Measurements from ENCODE around the gene RAB4B.

GRCh38 chr19:40762754-40763470 is 15.1 kb upstream of the RAB4B start:
- TF ChIP-seq ZNF687 (CRISPR knock-in tag; IDR thresholded peaks at IDR 0.05) (no peak), NR2F6 (IDR thresholded peaks at IDR 0.05) (no peak), NR2F6 (CRISPR knock-in tag; IDR thresholded peaks at IDR 0.05) (no peak), SP1 (IDR thresholded peaks at IDR 0.05) (no peak), SP1 (CRISPR knock-in tag; IDR thresholded peaks at IDR 0.05) (no peak), HCFC1 (IDR thresholded peaks at IDR 0.05; ENCODE audit: low read depth, low read length) (no peak), ZNF24 (IDR thresholded peaks at IDR 0.05) (no peak), MIXL1 (CRISPR knock-in tag; IDR thresholded peaks at IDR 0.05) (no peak), ZSCAN29 (CRISPR knock-in tag; conservative IDR thresholded peaks at IDR 0.05) (no peak), FOSL1 (CRISPR knock-in tag; IDR thresholded peaks at IDR 0.05; ENCODE audit: borderline replicate concordance) (no peak), ZBED4 (CRISPR knock-in tag; IDR thresholded peaks at IDR 0.05; ENCODE audit: borderline replicate concordance) (no peak)
